Activated CD4-positive, alpha-beta T cell treated with anti-CD3 and anti-CD28 coated beads, Interleukin-2, Interleukin-6, amounts not matched to agents 100 ng/mL and 50 ng/mL, durations not matched to agents 16 hours and 8 hours (primary cell): ENCODE results near the gene LRRC36.
A peak's percentile ranks its signal among the peaks of the same experiment; 100 is the strongest.

Experiments
- DNase-seq: peaks from one replicate; pipeline ENCODE4 v3.0.0-alpha.2; 2020

LRRC36 gene

DNA sequence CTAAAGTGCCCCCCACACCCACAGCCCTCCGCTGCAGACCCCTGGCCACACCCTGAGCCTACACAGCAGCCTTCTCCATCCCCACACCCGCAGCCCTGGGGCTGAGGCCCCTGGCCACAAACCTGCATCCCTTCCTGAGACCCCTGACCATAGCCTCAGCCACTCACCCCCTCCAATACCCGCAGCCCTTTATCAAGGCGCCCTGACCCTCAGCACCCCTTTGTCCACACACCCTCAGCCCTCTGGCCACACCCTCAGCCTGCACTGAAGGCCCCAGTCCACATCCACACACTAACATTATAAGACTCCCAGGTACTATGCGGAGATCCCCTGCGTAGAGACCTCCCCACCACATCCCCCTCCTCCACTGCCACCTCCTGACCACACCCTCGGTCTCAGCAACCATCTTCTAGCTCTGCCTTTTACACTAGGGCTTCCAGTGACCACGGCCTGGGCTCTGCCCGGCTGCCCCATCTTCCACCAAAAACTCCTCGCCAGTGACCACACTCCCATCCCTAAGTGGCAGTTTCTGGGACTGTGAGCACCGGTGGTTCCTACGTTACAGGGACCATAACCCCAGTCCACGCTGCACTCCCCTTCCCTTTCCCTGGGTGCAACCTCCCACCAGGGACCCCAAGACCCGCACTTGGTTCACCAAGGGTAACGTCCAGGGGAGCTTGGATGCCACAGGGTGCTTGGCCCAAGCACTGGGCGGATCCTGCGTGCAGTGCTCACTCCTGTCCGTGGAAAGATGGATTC, 65.9 kb downstream of the LRRC36 start:
- no peak for DNase-seq

- DNase-seq: peak; percentile 37
These were observed 66.6 kb downstream of the LRRC36 start, which contains the start of gene TPPP3 for GRCh38 chr16:67393111-67393787. TPPP3 (minus strand) TSS chr16:67393498; CDS start chr16:67391111, 2,387 bp downstream.

DNA sequence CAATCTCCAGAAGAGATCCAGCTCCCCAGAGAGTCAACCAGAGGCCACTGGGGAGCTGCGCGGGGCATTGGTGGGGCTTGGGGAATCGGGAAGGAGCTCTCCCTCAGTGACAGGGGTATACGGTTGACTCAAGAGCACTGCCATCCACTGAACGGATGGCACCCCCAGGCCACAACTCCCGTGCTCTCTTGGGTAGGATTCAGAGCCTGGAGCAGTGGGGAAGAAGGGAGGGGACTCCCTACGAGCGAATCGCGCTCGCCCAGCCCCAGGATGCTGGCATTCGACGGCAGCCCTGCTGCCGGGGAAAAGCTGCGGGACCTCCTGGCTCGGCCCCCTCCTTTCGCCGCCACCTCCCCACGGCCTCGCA, 67.2 kb downstream of the LRRC36 start:
- no peak for DNase-seq

- DNase-seq: no peak
These were observed 67.8 kb downstream of the LRRC36 start for GRCh38 chr16:67394155-67395104.

DNA sequence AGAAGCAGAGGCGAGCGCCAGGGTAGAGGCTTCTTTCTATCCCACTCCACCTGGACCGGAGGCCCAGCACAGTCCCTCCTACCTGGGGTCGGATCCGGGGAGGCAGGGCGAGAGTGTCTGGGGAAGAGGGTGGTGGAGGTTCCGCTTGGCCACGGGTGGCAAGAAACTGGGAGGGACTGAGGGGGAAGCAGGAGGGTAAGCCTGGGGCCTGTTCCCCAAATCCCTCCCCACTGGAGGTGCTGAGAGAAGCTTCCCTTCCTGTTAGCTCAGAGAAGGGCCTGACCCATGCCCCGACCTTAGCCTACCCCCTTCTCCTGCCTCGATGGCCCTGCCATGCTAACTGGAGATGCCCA, 68.5 kb downstream of the LRRC36 start:
- no peak for DNase-seq

DNA sequence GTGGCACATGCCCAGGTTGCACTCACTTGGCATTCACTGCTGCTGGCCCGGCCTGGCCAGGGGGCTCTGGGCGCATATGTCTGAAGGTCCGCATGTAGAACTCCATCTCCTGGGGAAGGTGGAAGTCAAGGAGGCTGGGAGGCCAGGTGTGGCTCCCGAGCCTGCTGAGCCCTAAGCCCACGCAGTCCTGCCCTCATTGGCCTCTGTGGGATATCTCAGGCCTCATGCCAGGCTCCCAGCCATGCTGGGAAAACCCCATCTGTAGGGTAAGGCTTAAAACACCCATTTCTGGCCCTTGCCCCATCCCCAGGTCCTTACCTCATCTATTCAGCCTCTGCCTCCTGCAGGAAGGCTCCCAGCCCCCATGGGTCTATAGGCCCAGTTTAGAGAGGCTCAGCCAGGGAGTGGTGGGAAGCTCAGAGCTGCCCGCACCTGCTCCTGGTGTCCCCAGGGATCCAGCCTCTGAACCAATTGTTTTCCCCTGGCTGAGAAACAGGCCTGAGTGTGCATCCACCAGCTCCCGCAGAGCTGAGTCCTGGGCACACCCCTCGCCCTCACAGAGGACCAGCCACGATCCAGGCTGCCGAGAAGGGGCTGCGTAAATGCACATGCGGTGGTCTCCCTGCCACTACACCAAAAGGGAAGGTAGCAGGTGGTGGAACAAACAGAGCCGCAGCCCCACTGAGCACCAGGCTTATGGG, 69.0 kb downstream of the LRRC36 start:
- DNase-seq: no peak

DNA sequence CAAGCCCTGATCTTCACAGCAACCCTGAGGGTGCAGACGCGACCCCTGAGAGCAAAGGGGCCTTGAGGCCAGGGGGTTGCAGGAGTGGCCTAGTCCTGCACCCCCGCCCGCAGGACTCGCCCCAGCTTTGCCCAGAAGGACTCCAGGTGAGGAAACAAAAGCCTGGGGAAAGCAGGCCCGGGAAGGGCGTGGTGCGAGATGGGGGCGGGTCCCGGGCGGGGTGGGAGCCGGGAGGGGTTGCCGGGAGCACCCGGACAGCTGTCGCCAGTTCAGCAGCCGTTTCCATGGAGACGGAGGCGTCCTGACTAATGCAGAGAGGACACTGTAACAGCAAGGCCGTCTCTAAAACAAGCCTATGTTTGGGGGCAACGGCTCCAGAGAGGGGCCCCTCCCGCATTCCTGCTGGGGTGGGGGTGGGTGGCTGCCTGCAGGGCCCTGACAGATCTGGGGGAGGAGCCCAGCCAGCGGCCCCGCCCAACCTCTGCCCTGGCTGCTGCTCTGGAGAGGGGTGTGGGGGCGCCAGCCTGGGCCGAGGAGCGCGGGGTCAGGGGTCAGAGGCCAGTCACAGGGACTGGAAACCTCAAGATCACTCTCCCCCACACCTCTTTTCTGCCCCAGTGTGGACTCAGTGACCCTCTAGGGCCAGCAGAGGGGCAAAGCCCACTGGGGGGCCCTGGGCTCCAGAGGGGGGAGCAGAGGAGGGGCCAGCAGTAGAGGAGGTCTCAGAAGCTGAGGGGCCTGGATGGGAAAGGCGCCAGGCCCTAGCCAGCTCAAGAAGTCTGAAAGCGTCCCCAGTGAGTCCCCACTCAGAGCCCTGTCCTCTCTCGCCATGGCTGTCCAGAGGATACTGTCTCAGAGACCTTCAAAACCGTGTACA, 69.8 kb downstream of the LRRC36 start:
- no peak for DNase-seq

- DNase-seq: no peak
These were observed 70.6 kb downstream of the LRRC36 start for GRCh38 chr16:67397036-67397801.

GRCh38 chr16:67397812-67398545, 71.4 kb downstream of the LRRC36 start:
- DNase-seq: no peak

DNA sequence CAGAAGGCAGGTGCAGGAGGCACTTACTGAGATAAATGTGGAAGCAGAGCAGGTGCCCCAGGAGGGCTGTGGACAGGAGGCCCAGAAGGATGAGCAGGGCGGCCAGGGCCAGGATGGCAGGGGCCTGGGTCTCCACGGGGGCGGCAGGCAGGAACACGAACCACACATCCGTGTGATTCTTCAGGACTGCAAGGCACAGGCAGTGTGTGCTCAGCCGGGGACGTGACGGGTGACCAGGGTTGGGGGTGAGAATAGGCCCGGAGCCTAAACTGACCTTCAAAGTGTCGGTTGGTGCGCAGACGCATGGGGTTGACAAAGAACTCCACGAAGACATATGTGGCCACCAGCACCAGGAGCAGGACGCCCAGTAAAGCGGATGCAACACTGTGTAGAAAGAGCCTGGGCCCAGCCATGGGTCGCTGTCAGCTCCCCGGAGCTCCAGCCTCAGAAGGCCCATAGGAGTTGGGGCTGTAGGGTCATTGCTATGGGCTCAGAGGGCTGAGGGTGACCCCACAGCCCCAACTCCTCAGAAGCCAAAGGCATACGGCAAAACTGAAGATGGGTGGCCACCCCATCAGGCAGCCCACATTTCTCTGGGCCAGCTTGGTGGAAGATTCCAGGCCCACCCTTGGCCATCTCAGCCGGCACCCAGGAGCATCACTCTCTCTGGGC, 72.1 kb downstream of the LRRC36 start:
- no peak for DNase-seq

- DNase-seq: peak; percentile 64
These were observed 72.7 kb downstream of the LRRC36 start for GRCh38 chr16:67399218-67399733.

- no peak for DNase-seq
These were observed 73.4 kb downstream of the LRRC36 start for GRCh38 chr16:67399749-67400704.

DNA sequence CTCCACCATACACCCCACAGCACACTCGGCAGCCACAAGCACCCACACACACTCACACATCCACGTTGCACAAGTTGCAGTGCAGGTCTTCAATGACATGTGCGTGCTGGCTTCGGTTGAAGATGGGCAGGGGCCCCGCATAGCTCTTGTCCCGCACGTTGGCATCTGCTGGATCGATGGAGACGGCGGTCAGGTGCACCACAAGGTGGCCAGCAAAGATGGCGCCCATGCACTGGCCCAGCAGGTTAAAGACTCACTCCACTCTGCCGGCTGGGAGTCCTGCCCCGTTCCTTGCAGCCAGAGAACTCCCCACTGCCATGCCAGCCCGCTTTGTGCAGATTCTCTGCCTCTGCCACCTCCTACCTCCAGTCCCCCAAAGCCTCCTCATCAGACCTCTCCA, 74.3 kb downstream of the LRRC36 start:
- no peak for DNase-seq

DNA sequence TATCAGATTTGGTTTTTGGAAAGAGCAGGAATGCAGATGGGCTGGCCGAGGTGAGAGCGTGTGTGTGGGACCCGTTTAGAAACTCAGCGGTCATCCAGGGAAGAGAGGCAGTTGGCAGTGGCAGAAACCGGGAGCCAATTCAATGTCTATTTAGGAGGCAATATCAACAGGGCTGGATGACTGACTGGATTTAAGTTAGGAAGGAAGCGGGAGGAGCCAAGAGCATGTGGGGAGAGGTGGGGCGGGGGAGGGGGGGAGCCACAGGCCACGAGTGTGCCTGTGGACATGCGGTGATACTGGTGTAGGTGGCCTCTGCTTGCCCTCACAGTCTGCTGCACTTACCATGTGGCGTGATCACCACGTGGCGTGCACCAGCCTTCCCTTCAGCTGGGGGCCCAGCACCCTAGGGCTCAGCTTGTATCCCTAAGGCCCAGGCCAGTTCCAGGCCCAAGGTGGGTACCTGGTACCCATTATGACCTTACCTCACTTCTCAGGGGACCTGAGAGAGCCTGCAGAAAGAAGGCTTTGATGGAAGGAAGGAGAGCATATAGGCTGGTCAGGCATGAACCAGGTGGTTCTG, 77.5 kb downstream of the LRRC36 start:
- DNase-seq: no peak

DNA sequence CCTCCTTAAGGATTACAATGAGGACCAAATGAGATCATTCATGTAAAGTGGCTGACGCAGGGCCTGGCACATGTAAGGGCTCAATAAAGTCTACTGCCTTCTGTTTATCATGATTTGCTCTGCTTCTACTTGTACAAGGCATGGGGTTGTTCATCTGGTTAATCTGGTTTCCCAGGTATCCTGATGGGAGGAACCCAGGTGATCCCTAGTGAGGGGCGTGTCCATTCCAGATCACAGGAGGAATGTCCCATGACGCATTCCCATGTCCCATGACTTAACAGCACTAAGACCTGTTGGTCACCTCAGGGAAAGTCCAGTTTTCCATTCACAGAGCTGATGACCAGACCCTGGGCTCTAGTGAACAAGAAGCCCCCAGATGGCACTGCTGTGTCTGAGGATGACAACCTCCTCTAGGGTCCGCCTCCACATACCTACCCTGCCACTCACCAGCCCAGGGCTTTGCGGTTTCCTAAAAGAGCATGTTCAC, 78.2 kb downstream of the LRRC36 start:
- DNase-seq: no peak

DNA sequence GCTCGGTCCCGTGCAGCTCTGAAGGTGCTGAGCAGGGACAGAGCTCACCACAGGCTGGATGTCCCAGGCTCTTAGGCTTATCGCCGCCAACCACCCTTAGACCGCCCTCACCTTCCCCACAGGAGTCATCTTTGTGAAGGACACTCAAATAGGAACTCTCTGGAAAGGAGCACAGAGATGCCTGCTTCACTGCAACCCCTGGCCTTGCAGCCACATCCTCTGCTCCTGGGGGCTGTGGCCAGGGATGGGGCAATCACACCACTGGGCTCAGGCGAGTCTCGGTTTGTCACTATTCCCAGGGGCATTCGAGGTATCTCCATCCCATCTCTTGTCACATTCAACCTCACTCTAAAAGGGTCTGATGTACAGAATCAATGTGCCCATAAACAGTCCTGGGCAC, 78.7 kb downstream of the LRRC36 start:
- no peak for DNase-seq

DNA sequence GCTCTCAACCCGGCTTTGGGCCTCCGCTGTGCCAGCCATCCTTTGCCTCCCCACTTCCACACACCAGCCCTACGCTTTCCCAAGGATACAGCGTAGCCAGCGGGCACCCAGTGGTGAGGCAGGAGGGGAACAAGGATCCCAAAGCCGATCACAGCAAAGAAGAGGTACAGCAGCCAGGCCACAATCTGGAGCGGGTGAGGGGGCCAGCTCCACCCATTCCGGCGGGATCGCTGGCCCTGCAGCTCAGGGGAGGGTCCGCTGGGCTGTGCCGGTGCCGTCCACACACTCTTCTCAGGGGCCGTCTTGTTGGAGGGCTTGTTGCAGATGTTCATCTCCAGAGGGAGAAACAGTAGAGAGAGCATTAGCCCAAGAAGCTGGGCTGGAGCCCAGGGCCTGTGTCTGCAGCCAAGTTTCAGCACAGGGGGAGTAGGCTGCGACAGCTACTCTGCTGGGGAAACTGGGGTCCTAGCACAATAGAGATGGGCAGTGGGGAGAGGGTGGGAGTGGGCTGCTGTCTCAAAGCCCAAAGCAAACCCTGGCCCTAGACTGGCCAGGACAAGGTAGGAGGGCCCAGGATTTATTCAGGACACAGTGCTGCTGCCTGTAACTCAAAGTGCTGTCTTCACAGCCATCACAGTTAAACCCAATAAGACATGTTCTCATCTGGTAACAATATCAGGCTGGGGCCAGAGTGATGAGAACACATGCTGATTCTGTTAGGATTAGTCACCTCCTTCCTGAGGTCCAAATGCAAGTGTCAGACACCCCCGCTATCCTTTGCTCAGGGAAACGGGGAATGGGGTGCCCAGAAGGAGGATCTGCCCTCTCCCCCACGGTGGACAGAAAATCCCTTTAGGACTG, 79.7 kb downstream of the LRRC36 start:
- DNase-seq: no peak
